Mesendoderm (in vitro differentiated cells): ENCODE results near the gene SEC61B.
"Not testable (repeated sequence)": the region's sequence is repeated elsewhere in the genome, so short reads cannot be mapped to it uniquely, and the experiment has no call there.

Source experiments
- DNase-seq: peaks from one replicate; pipeline ENCODE4 v3.0.0; 2013
- H2AK5ac ChIP-seq: 2 replicates; pipeline ENCODE4 v1.6.1; 2013; ENCODE audit warnings: low read length, inconsistent platforms
- H2BK120ac ChIP-seq: 2 replicates; pipeline ENCODE4 v1.6.1; 2013; ENCODE audit warnings: low read depth, mild to moderate bottlenecking, low read length, moderate library complexity, mixed read lengths
- H2BK15ac ChIP-seq: replicated peaks from 2 replicates; pipeline ENCODE4 v1.6.1; 2013; ENCODE audit warnings: low read depth, mild to moderate bottlenecking, moderate library complexity
- H2BK5ac ChIP-seq: 2 replicates; pipeline ENCODE4 v1.6.1; 2013; ENCODE audit warnings: low read length, inconsistent platforms
- H3K18ac ChIP-seq: 2 replicates; pipeline ENCODE4 v1.6.1; 2013; ENCODE audit warnings: mild to moderate bottlenecking, low read length, mixed read lengths
- H3K23ac ChIP-seq: one replicate; pipeline ENCODE4 v1.6.1; 2013; ENCODE audit warnings: low read length
- H3K27ac ChIP-seq: 2 replicates; pipeline ENCODE4 v1.5.1; 2013; ENCODE audit warnings: low read depth, mild to moderate bottlenecking, inconsistent platforms, low read length, moderate library complexity
- H3K27me3 ChIP-seq: 2 replicates; pipeline ENCODE4 v1.6.1; 2013; ENCODE audit warnings: low read length, control low read depth, mild to moderate bottlenecking, inconsistent platforms; ENCODE audit not compliant: insufficient read depth, poor library complexity
- H3K36me3 ChIP-seq: 2 replicates; pipeline ENCODE4 v1.6.1; 2013; ENCODE audit warnings: low read length, inconsistent platforms; ENCODE audit not compliant: control insufficient read depth, insufficient read depth
- H3K4ac ChIP-seq: one replicate; pipeline ENCODE4 v1.6.1; 2013; ENCODE audit warnings: low read depth, mild to moderate bottlenecking, low read length, moderate library complexity
- H3K4me1 ChIP-seq: 2 replicates; pipeline ENCODE4 v1.6.1; 2013; ENCODE audit warnings: low read depth, low read length, inconsistent platforms; ENCODE audit not compliant: control insufficient read depth
- H3K4me2 ChIP-seq: 2 replicates; pipeline ENCODE4 v1.6.1; 2013; ENCODE audit warnings: low read length
- H3K4me3 ChIP-seq: 2 replicates; pipeline ENCODE4 v1.5.1; 2013; ENCODE audit warnings: mild to moderate bottlenecking, low read length
- H3K56ac ChIP-seq: one replicate; pipeline ENCODE4 v1.6.1; 2013; ENCODE audit warnings: low read length
- H3K79me1 ChIP-seq: 2 replicates; pipeline ENCODE4 v1.6.1; 2013; ENCODE audit warnings: low read length, inconsistent platforms
- H3K79me2 ChIP-seq: 2 replicates; pipeline ENCODE4 v1.6.1; 2013; ENCODE audit warnings: mild to moderate bottlenecking, low read length; ENCODE audit not compliant: control insufficient read depth, insufficient read depth
- H3K9ac ChIP-seq: 2 replicates; pipeline ENCODE4 v1.6.1; 2013; ENCODE audit warnings: low read length, inconsistent platforms
- H4K5ac ChIP-seq: one replicate; pipeline ENCODE4 v1.6.1; 2013; ENCODE audit warnings: low read length
- H4K8ac ChIP-seq: one replicate; pipeline ENCODE4 v1.6.1; 2013; ENCODE audit warnings: low read depth, mild to moderate bottlenecking, control low read depth, low read length, moderate library complexity
- WGBS: extraction: QIAGEN DNeasy Blood & Tissue Kit; methylation state at CpG from one replicate; pipeline ENCODE4 v1.1.7; 2013; ENCODE audit warnings: low lambda C conversion rate, missing lambda C conversion rate; ENCODE audit not compliant: insufficient coverage; ENCODE audit errors: extremely low coverage; 5-methylcytosine and 5-hydroxymethylcytosine counted together

The SEC61B gene

DNA sequence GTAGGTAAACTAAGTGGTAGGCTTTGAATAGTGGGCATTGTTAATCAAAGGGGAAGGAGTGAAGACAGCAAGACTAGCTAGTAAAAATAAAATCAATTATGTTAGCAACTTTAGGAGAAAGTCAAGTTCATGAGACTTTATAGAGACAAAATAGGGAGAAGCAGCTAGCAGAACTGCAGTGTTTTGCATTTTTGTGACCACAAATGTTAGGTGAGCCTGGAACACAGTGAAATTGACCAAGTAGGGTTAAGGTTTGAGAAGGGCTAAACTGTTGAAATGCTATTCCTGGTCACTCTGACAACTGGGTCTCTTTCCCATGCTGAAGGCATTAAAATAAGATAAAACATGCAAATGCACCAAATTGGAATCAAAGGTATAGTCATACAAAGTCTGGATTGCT is 13.0 kb downstream of the SEC61B start:
- no peaks in the 10 kb centered on the region for H3K27me3 ChIP-seq

GRCh38 chr9:99235926-99236634 is 14.0 kb downstream of the SEC61B start:
- Histone ChIP-seq H3K4ac (no peak overlapping the region), H3K79me2 (no peaks in the 10 kb centered on the region), H3K27me3 (no peaks in the 10 kb centered on the region), H2AK5ac (no peak overlapping the region), H3K18ac (no peak overlapping the region), H3K4me1 (no peaks in the 10 kb centered on the region), H3K56ac (no peak overlapping the region), H3K79me1 (no peaks in the 10 kb centered on the region), H3K4me2 (no peak overlapping the region), H2BK15ac (no peak overlapping the region), H4K8ac (no peak overlapping the region), H3K9ac (no peak overlapping the region), H3K23ac (no peak overlapping the region), H2BK5ac (no peak overlapping the region), H3K27ac (no peak overlapping the region), H3K36me3 (no peaks in the 10 kb centered on the region), H4K5ac (no peak overlapping the region), H3K4me3 (no peak overlapping the region), H2BK120ac (no peak overlapping the region)
- DNase-seq, result no peak
- no CpG with 5 or more reads among the region's 7 CpGs for WGBS

More for the DNA sequence above, 13.0 kb downstream of the SEC61B start:
- no peak overlapping the region for H2BK5ac ChIP-seq
- no peak overlapping the region for H3K18ac ChIP-seq
- no peak overlapping the region for H3K56ac ChIP-seq
- no peaks in the 10 kb centered on the region for H3K36me3 ChIP-seq
- H2AK5ac ChIP-seq, result no peak overlapping the region
- H3K4ac ChIP-seq, result no peak overlapping the region
- no peaks in the 10 kb centered on the region for H3K79me1 ChIP-seq
- no peak overlapping the region for H3K27ac ChIP-seq
- H4K8ac ChIP-seq, result no peak overlapping the region
- H3K4me3 ChIP-seq, result no peak overlapping the region
- H2BK120ac ChIP-seq, result no peak overlapping the region
- no peak for DNase-seq
- no peaks in the 10 kb centered on the region for H3K4me1 ChIP-seq
- H2BK15ac ChIP-seq, result no peak overlapping the region
- H3K4me2 ChIP-seq, result no peak overlapping the region
- no peak overlapping the region for H3K9ac ChIP-seq
- H3K23ac ChIP-seq, result no peak overlapping the region
- H4K5ac ChIP-seq, result no peak overlapping the region
- H3K79me2 ChIP-seq, result no peaks in the 10 kb centered on the region

DNA sequence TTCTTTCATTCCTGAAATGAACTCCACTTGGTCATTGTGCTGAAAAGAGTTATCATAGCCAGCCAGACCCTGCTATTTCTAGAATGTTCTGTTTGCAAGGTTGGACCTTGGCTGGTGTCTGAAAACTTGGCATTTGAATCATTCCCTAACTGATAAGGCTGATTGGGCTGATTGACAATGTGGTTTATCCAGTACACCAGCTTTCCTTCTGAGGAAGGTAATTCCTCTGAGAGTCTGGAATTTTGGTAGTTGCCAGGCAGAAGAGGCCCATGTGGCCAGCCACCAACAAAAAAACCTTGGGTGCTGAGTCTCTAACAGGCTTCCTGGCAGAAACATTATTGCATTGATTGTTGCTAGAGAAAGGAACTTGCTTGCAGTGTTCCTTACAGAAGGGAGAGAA is 15.3 kb downstream of the SEC61B start:
- Histone ChIP-seq H4K5ac (no peak overlapping the region), H4K8ac (no peak overlapping the region), H3K27me3 (no peaks in the 10 kb centered on the region), H2AK5ac (no peak overlapping the region), H3K18ac (no peak overlapping the region), H2BK15ac (no peak overlapping the region), H3K36me3 (no peaks in the 10 kb centered on the region), H3K9ac (no peak overlapping the region), H3K23ac (no peak overlapping the region), H3K79me2 (no peaks in the 10 kb centered on the region), H2BK120ac (no peak overlapping the region), H3K4ac (no peak overlapping the region), H3K4me3 (no peak overlapping the region), H3K4me1 (no peaks in the 10 kb centered on the region), H3K79me1 (no peaks in the 10 kb centered on the region), H3K56ac (no peak overlapping the region), H3K4me2 (no peak overlapping the region), H3K27ac (no peak overlapping the region), H2BK5ac (no peak overlapping the region)
- DNase-seq, result no peak

- not testable (repeated sequence) for H3K79me2 ChIP-seq, H3K4me3 ChIP-seq, H2AK5ac ChIP-seq, H3K18ac ChIP-seq, H3K27ac ChIP-seq, DNase-seq, H3K56ac ChIP-seq, H3K27me3 ChIP-seq, H4K5ac ChIP-seq, H3K4ac ChIP-seq, H4K8ac ChIP-seq, H3K9ac ChIP-seq, H2BK5ac ChIP-seq, H3K23ac ChIP-seq, H3K36me3 ChIP-seq, H3K4me1 ChIP-seq, H3K79me1 ChIP-seq, H3K4me2 ChIP-seq, H2BK15ac ChIP-seq, H2BK120ac ChIP-seq
- WGBS, result no CpG with 5 or more reads among the region's 4 CpGs
Measured at GRCh38 chr9:99237849-99238248, 15.8 kb downstream of the SEC61B start.

- Histone ChIP-seq H3K36me3 (no peaks in the 10 kb centered on the region), H3K4me1 (no peaks in the 10 kb centered on the region), H2BK15ac (no peak overlapping the region), H3K18ac (no peak overlapping the region), H2AK5ac (no peak overlapping the region), H3K4ac (no peak overlapping the region), H2BK5ac (no peak overlapping the region), H3K4me2 (no peak overlapping the region), H3K56ac (no peak overlapping the region), H4K5ac (no peak overlapping the region), H3K27me3 (no peaks in the 10 kb centered on the region), H3K23ac (no peak overlapping the region), H3K79me2 (no peaks in the 10 kb centered on the region), H3K79me1 (no peaks in the 10 kb centered on the region), H3K27ac (no peak overlapping the region), H4K8ac (no peak overlapping the region), H3K9ac (no peak overlapping the region), H3K4me3 (no peak overlapping the region), H2BK120ac (no peak overlapping the region)
- no peak for DNase-seq
Measured at GRCh38 chr9:99238331-99238730, 16.2 kb downstream of the SEC61B start.

DNA sequence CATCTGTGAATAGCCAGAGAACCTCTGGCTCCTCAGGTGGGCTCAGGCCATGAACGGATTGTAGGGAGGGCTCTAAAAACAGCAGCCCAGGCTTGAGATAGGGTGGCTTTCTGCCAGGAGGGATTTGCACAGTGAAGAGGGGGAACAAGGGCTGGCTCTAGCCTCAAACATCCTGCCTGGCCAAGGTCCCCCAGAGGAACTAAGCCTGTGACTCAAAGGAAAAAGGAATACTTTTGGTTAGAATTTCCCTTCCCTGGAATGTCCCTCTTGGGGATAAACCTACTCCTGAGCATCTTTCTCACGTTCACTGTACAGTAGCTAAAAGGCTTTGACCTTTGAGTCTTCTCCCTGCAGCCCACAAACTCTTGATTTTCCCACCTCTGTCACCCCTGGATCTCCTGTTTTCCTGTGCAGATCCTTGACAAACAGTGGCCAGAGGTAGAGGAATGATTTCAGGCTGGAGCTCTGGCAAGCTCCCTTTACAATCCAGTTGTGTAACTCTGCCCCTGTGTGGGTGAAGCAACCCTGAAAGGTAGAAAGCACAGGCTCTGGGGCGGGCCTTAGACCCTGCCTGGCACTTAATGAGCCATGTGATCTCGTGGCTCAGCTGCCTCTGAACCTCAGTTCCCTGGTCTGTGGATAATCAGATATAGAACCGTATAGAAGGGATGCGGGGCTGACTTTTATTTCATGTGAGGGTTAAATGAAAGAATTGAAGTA is 17.4 kb downstream of the SEC61B start:
- no peak overlapping the region for H3K4me3 ChIP-seq
- H2BK120ac ChIP-seq, result no peak overlapping the region
- no peak overlapping the region for H3K27ac ChIP-seq
- no peak overlapping the region for H3K56ac ChIP-seq
- no peak overlapping the region for H2BK5ac ChIP-seq
- H3K27me3 ChIP-seq, result no peaks in the 10 kb centered on the region
- no peak overlapping the region for H4K5ac ChIP-seq
- H2BK15ac ChIP-seq, result no peak overlapping the region
- H4K8ac ChIP-seq, result no peak overlapping the region
- H3K18ac ChIP-seq, result no peak overlapping the region
- H3K4ac ChIP-seq, result no peak overlapping the region
- H3K36me3 ChIP-seq, result no peaks in the 10 kb centered on the region
- DNase-seq, result no peak
- no peaks in the 10 kb centered on the region for H3K4me1 ChIP-seq
- H3K9ac ChIP-seq, result no peak overlapping the region
- WGBS, result no CpG with 5 or more reads among the region's 6 CpGs
- no peak overlapping the region for H2AK5ac ChIP-seq
- H3K23ac ChIP-seq, result no peak overlapping the region
- H3K79me2 ChIP-seq, result no peaks in the 10 kb centered on the region
- H3K4me2 ChIP-seq, result no peak overlapping the region
- H3K79me1 ChIP-seq, result no peaks in the 10 kb centered on the region
